HG02588 (cell line): ENCODE results near the gene AJUBA.
A peak's percentile ranks its signal among the peaks of the same experiment; 100 is the strongest.
"Not testable (repeated sequence)": the region's sequence is repeated elsewhere in the genome, so short reads cannot be mapped to it uniquely, and the experiment has no call there.

Experiments
- ATAC-seq: cut with Tn5 transposase; IDR thresholded peaks from one replicate; pipeline ENCODE4 v1.9.1; 2021; ENCODE audit warnings: mild to moderate bottlenecking, moderate library complexity; ENCODE audit not compliant: unreplicated experiment

The AJUBA gene

DNA sequence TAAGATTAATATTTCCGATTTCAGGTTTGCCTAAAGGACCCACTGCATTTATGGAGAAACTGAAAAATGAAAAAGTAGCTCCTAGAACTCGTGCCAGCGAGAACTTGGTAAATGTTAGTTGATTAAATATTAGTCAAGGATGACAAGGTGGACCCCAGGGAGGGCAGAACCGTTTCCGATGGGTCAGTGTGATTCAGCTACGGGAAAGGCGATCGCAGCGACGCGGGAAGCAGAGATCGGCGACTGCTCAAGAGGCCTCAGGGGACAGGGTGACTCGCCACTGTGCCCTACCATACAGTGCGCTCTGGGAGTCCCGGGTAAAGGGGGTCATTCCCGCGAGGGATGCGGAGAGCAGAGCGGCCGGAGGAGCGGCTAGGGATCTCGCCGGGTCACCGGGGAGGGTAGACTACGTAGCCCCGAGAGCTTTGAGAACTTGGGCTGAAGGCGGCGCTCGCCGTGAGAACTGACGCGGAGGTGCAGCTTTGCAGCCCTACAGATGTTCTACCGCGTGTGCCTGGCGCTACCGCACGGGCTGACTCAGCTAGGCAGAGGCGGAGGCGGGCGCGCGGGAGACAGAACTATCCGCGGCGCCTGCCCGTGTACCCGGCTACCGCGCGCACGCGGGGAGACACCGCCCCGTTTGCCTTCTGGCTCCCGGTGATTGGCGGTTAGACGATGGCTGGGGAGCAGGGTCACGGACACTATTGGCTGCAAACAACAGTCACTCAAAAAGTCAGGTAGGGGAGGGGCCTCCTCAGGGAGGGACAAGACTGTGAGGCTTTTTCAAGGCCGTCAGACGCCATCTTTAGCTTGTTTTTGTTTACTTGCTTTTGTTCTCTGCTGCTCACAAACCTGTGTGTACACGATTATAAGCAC, 24.4 kb upstream of the AJUBA start:
- peak; percentile 94 for ATAC-seq

- ATAC-seq: no peak
Measured at GRCh38 chr14:23006188-23006534, 23.8 kb upstream of the AJUBA start.

GRCh38 chr14:23005451-23006187, 23.3 kb upstream of the AJUBA start:
- no peak for ATAC-seq

GRCh38 chr14:23004274-23004673, 21.9 kb upstream of the AJUBA start:
- not testable (repeated sequence) for ATAC-seq

DNA sequence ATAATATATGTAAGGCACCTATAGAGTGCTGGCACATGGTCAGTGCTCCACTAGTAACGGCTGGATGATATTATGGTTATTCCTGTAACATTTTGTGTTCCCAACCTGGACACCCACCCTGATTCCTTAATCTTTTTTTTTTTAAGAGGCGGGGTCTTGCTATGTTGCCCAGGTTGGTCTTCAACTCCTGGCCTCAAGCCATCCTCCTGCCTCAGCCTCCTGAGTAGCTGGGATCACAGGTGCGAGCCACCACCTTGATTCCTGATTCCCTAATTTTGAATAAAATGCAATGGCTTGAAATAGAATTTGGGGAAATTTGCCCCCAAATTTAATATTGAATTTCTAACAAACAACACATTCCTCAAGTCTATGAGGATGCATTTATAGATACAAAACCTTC, 20.2 kb upstream of the AJUBA start:
- no peak for ATAC-seq

DNA sequence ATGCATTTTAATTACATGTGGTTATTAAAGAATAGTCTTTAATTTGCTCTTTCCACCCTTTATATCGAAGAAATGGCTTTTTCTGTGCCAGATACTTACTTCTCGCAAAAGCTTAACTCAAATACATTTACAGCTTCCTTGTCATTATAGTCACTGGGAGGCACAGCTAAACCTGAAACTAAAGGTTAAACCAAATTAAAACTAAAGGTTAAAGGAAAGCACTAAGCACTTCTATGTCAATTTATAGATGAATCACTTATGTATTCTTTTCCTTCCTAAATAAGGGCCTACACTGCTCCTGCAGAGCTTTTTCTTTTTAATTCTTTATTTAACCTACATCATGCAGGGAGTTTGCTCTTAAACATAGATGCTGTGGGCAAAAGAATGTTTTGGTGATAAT, 18.5 kb upstream of the AJUBA start:
- no peak for ATAC-seq

DNA sequence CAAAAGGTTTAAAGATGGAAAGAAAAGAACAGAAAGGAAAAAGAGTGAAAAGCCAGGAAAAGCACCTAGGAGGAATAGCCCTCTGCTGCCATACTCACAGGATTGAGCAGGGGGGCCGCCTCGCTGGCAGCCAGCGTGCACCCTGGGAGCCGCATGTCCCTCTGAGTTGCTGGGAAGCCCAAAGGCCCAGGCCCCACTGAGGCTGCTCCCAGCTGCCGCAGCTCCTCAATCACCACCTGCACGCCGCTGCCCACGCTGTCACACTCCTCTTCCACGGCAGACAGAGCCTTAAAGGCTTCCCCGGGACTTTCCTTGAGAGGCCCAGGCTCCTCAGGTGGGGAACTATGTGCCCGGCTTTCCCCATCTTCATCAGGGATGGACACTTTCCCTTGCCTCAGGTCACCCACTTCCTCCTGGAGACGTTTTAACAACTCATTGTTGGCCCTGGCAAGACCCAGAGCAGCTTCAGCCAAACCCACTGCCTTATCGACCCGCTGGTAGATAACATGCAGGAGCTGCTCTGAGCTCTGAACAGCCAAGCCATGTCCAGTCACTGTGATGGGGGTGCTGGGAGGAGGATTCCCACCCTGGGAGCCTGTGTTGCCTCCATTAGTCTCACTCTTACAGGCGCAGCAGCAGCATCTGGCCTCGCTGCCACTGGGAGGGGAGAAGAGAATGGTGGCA, 16.1 kb upstream of the AJUBA start:
- no peak for ATAC-seq

GRCh38 chr14:22997676-22998323, 15.4 kb upstream of the AJUBA start:
- ATAC-seq: no peak

- ATAC-seq: no peak
Measured at GRCh38 chr14:22996768-22997654, 14.7 kb upstream of the AJUBA start.

DNA sequence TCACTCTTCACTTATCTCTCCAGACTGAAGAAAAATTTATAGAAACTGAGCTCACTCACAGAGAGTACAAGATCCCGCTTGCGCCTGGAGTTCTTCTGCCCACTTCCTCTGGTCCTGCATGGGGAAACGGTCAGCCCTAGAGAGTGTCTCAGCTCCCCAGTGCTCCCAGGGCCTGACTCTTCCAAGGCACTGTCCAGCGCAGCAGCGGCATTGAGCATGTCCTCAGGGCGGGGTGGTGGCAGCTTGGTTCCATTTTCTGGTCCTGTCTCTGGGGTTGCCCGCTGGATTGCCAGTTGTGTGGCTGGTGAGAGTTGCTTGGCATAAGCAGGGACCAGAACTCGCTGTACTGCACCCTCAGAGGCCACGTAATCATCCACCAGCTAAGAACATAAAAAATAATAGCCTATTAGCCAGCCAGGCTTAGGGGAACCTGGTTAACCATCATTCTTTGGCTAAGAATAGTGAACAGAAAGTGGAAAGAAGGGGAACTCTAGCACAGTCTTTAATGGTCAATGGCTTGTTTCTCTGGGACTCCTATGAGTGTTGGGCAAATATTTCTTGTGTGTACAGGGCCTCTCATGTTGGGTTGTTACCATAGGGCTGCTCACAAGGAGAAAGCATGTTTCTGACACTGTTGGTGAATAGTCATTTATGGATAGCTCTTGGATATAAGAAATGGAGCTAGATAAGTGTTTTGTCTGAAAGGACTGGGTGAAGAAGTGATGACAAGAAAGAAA, 13.7 kb upstream of the AJUBA start:
- no peak for ATAC-seq

- no peak for ATAC-seq
Measured at GRCh38 chr14:22994762-22995275, 12.5 kb upstream of the AJUBA start.

DNA sequence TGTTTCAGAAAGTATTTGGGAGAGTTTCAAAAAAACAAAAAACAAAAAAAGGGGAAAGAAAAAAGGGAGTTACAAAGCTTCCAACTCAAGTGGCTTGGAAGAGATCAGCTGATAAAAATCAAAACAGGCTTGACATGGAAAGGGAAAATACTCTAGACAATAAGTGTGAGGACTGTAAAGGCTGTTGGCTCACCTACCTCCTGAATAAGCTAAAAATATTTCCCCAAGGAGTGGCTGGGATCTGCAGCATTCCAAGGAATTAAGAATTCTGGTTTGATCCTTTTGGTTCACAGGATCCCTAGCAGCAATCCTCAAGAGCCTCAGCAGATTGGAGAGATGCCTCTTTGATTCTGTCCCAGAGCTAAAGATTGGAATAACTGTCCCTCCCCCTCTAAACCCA, 11.2 kb upstream of the AJUBA start:
- ATAC-seq: no peak

- ATAC-seq: no peak
Measured at GRCh38 chr14:22991852-22992251, 9.5 kb upstream of the AJUBA start.

DNA sequence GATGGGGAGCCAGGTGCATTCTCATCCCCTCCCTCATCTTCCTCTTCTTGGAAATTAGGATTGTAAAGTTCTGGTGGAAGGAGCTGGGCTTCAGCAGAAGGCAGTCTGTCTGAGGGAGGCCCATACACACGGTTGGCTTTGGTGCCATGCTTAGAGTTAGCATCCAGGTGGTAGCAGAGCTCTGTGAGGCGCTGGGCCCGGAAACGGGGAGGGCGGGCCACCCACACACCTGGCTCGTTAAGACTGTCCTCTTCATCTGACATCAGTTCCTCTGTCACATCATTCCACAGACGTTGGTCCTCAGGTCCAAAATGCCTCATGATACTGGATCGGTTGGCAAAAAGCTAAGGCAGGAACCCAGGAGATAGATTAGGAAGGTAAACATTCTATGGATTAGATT, 4.9 kb upstream of the AJUBA start:
- no peak for ATAC-seq

DNA sequence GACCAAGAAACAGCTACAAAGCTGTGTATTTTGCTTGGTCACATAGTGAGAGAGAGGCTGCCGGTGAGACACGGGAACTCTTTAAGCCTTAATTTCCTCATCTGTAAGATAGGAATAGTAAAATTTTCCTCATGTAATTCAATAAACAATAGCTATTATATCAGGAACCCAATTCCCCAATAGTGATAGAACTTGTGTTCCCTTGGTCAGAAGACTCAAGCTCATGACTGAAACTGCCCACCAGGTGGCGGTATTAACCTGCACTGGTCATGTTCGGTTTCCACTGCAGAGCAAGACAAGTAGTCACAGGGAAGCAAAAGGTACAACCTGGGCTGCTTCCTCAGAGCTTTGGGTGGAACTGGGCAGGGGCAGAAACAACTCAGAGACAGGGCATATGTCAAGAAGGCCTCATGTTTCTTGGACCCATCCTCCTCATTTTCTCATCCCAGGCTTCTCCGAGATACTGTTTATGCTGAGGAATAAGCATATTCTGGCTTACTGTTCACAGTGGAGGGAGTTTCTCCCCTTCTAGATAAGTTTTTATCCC, 4.2 kb upstream of the AJUBA start:
- ATAC-seq: no peak

DNA sequence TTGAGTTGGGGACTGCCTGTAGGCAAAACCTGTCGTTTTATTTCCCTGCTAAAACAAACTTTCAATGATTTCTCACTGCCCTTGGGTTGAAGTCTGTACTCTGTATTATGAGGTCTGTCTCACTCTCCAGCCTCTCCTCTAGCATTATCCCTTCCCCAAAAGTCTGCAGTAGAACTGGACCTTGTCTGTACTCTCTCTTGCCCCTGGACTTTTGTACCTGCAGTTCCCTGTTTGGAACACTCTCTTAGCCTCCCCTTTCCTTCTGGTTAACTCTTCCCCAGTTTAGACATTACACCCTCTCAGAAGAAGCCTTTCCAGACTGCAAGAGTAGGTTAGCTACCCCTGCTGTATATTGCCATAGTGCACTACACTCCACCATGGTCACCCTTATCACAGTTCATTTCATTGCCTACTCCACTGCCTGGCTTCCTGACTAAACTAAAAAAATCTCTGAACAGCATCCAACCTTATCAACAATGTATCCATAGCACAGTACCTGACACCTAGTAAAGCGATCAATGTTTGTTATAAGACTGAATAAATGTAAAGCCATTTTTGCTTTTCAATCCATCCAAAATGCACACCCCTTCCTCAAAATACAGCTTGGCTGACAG, 3.6 kb upstream of the AJUBA start:
- ATAC-seq: no peak

- ATAC-seq: no peak
Measured at GRCh38 chr14:22984959-22985658, 2.8 kb upstream of the AJUBA start.

DNA sequence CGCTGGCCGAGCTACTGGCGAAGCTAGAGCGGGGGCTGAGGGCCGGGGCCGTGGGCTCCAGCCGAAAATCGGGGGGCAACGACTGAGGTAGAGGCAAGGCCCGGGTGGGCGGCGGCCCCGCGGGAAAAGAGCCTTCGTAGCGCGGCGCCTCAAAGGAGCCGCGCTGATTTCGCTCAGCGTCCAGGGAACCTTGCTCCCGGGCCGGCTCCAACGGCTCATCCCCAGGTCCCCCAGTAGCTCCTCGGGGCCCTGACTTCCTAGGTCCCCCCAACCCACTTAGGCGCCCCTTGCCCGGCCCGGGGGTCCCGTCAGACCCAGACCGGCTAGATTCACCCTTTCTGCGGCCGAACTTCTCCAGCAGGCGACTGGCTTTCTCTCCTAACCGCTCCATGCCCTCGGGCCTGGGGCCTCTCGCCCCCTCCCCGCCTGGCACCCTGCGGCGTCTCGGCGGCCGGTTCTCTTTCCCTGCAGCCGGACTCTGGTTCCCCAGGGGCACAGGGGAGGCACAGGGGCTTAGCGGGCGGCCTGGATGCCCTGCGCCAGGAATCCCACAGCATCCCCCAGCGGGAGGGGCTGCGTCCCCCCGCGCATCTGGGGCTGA, 375 bp downstream of the AJUBA start:
- no peak for ATAC-seq
